AG04450 (cell line): ENCODE data around the gene AIF1. TPM values are rescaled to one million over a fixed set of nuclear protein-coding genes. Genes with fewer than 3 reads are reported as not detected.
"Not testable (repeated sequence)": the region's sequence is repeated elsewhere in the genome, so short reads cannot be mapped to it uniquely, and the experiment has no call there.

ENCODE experiments used
- CTCF ChIA-PET: fragments of 300-600, 350-600 bp; formaldehyde crosslinking; extraction: SDS; loops from one replicate; lab custom pipeline; 2022; ENCODE audit warnings: antibody characterized with exemption, inconsistent platforms; lab: Charles Lee
- POLR2A ChIA-PET: fragments of 350-600 bp; formaldehyde crosslinking; extraction: SDS; loops from one replicate; lab custom pipeline; 2021; ENCODE audit warnings: antibody characterized with exemption, inconsistent platforms; lab: Yijun Ruan, JAX
- DNase-seq: peaks from one replicate; pipeline ENCODE4 v3.0.0-alpha.2; 2011; ENCODE audit warnings: low read depth, low spot score
- H3K27ac ChIP-seq: one replicate; pipeline ENCODE4 v1.5.1; 2012; ENCODE audit warnings: low read depth, low read length, control low read depth
- H3K27me3 ChIP-seq: one replicate; pipeline ENCODE4 v1.6.0; 2012; ENCODE audit warnings: low read length; ENCODE audit not compliant: control insufficient read depth, insufficient read depth
- H3K4me3 ChIP-seq: 2 replicates; pipeline ENCODE4 v1.5.1; 2011; ENCODE audit warnings: mild to moderate bottlenecking, low read depth, low read length, control low read depth
- H3K9me3 ChIP-seq: 2 replicates; pipeline ENCODE4 v1.5.1; 2012; ENCODE audit warnings: low read length; ENCODE audit not compliant: control insufficient read depth, insufficient read depth
- CTCF ChIP-seq: IDR thresholded peaks from 2 replicates; pipeline ENCODE4 v1.5.1; 2011; ENCODE audit warnings: low read depth, low read length, control low read depth, inconsistent platforms
- polyA plus RNA-seq: library from polyadenylated mRNA; depleted of rRNA; stranded (reverse); fragments of >200 nt; gene quantifications from 2 replicates; pipeline ENCODE4 v1.2.3, GENCODE V29; 2011

AIF1 gene
- polyA plus RNA-seq, 1 experiment: not detected

DNA sequence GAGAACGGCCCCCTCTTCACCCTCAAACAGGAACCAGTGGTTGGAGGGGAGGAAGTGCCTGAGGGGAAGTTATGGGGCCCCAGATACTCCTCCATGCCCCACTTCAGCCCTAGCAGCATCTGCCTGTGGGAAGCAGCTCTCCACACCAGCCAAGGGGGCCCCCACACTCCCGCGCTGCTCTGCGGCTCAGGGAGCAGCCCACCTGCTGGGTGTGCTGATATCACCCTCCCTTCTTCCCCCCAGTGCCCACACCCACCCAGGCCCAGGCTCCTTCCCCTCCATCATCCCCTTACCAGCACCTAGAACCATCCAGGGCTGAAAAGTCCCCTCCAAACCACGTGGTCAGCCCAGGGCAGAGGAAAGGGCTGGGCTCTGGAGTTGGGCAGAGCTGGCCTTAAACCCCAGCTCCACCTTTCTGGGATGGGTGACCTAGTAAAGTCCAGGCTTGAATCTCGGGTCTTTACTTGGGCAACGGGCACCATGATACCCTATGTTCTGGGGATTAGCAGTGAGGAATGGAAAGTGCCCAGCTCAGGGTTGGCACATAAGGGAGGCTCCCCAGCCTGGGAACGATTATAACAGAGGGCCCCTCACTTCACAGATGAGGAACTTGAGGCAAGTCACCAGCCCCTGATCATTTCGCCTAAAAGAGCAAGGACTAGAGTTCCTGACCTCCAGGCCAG, 28.3 kb upstream of the AIF1 start:
- POLR2A ChIA-PET: no interaction called here
- H3K4me3 ChIP-seq: no peak overlapping the region
- TF ChIP-seq CTCF: no peak
- no peak for DNase-seq
- H3K27me3 ChIP-seq: peaks cover 2% of the 10 kb centered on the region
- no peaks in the 10 kb centered on the region; the same call in 1 of the 2 replicates for H3K9me3 ChIP-seq
- CTCF ChIA-PET: interaction anchor here (5.8 kb wide), 1 partner anchor 11 kb away, joined by 47 read pairs; no protein-coding TSS in a partner anchor
- H3K27ac ChIP-seq: no peak overlapping the region

DNA sequence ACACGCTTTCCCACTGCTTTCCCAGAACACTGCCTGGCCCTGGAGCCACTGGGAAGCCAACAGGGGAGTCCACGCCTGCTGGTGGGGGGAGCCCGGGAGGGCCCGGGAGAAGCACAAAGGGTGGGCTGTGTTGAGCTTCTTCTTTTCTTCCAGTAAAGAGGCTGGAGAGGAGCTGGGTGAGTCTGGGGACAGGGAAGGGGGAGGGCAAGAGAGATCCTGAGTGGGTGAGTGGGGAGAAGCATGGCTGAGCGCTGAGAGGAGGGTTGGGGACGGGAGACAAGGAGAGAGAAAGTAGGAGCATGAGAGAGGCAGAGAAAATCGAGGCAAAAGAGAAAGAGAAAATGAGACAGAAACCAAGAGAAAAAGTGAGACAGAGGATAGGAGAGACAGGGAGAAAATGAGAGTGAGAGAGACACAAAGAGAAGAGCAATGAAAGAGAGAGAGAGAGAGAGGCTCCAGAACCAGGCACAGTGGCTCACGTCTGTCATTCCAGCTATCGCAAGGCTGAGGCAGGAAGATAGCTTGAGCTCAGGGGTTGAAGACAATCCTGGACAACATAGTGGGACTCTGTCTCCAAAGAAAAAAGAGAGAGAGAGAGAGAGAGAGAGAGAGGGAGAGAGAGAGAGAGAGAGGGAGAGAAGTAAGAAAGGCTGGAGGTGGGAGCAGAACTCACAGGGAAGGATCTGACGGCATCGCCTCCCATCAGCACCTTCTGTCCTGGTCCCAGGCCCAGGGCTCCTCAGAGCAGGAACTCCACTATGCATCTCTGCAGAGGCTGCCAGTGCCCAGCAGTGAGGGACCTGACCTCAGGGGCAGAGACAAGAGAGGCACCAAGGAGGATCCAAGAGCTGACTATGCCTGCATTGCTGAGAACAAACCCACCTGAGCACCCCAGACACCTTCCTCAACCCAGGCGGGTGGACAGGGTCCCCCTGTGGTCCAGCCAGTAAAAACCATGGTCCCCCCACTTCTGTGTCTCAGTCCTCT, 26.9 kb upstream of the AIF1 start:
- Histone ChIP-seq H3K9me3 (no peaks in the 10 kb centered on the region; the same call in 1 of the 2 replicates), H3K27ac (no peak overlapping the region), H3K4me3 (no peak overlapping the region), H3K27me3 (peaks cover 2% of the 10 kb centered on the region)
- ChIA-PET CTCF (interaction anchor here (0.5 to 5.8 kb wide), 3 partner anchors 9 to 499 kb away, joined by 3 to 47 read pairs (median 5); no protein-coding TSS in a partner anchor), POLR2A (interaction anchor here (0.6 to 0.7 kb wide), 2 partner anchors 41 to 501 kb away, joined by 4 read pairs; partner anchors contain the start of gene NFKBIL1)
- TF ChIP-seq CTCF: no peak
- DNase-seq: no peak

DNA sequence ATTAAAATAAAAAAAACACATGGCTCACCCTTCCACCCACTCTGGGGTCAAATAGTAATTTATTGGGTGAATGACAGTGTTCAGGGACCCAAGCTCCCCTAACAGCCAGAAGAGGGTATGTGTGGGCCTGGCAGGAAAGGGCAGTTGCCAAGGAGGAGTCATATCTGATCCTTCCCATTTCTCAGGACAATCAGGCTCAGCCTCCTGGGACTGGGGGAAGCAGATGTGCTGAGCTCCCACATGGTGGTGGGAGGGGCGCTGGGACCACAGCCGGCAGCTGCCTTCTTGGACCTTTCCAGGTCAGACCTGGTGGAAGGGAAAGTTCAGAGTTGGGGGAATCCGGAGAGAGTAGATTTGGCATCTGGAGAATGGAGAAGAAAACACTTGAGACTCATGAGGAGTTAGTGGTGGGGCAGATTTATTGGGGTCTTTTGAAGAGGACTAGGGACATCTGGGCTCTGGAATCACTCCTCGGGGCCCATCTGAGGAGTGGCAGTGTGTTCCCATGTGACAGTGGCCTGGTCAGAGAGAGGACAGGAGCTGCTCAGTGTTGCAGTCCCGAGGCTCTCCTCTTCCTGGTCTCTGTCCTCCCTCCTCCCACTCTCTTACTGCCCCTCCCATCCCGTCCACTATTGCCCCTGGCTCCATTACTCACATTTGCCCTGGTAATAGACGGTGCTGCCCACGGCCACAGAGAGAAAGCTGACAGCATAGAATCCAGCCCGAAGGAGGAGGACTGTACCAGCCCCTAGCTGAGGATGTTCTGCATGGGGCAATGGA, 26.0 kb upstream of the AIF1 start:
- POLR2A ChIA-PET: interaction anchor here (0.6 kb wide), 1 partner anchor 42 kb away, joined by 4 read pairs; the partner anchor contains the start of gene NFKBIL1
- Histone ChIP-seq H3K27ac (no peak overlapping the region), H3K9me3 (no peaks in the 10 kb centered on the region; the same call in 1 of the 2 replicates), H3K4me3 (no peak overlapping the region), H3K27me3 (peaks cover 2% of the 10 kb centered on the region)
- CTCF ChIA-PET: interaction anchor here (0.9 to 5.8 kb wide), 4 partner anchors 8 to 363 kb away, joined by 3 to 47 read pairs (median 10); partner anchors contain the start of genes ATP6V1G2 and LTB
- TF ChIP-seq CTCF: no peak
- DNase-seq: no peak

- H3K9me3 ChIP-seq, H3K27me3 ChIP-seq, H3K27ac ChIP-seq, POLR2A ChIA-PET, DNase-seq, H3K4me3 ChIP-seq: not testable (repeated sequence)
- CTCF ChIA-PET: interaction anchor here (0.5 to 5.8 kb wide), 5 partner anchors 7 to 196 kb away, joined by 3 to 47 read pairs (median 7); partner anchors contain the start of genes ATP6V1G2 and LTB
These were observed 24.3 kb upstream of the AIF1 start for GRCh38 chr6:31590691-31591090.

DNA sequence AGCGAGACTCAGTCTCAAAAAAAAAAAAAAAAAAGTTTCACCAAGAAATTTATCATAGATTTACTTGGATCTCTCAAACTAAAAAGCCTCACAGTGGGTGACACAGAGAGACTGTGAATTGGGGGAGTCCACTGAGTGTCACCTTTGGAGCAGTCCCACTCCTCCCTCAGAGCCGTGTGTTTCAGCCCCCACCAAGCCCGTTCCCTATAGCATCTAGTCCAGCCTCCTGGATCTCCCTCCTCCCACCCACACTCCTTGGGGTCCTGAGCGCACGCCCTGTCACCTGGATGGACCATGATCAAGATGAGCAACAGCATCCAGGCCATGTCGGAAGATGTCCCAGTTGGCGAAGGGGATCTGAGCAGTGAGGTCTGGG, 22.6 kb upstream of the AIF1 start:
- ChIA-PET POLR2A (no interaction called here), CTCF (interaction anchor here (1.2 to 10.4 kb wide), 3 partner anchors 8 to 47 kb away, joined by 4 to 388 read pairs (median 8); partner anchors contain the start of genes ATP6V1G2, DDX39B and NFKBIL1)
- Histone ChIP-seq H3K9me3 (peaks cover 3% of the 10 kb centered on the region), H3K27me3 (no peaks in the 10 kb centered on the region), H3K27ac (no peak overlapping the region), H3K4me3 (no peak overlapping the region)
- TF ChIP-seq CTCF: no peak
- no peak for DNase-seq
